Measurements from ENCODE around the gene HTRA1.

The HTRA1 gene

GRCh38 chr10:122550427-122550826 is 89.1 kb downstream of the HTRA1 start:
- DNase-seq (ENCODE audit: low read depth in 2 of 2, low spot score in 1 of 2), result no peak

DNA sequence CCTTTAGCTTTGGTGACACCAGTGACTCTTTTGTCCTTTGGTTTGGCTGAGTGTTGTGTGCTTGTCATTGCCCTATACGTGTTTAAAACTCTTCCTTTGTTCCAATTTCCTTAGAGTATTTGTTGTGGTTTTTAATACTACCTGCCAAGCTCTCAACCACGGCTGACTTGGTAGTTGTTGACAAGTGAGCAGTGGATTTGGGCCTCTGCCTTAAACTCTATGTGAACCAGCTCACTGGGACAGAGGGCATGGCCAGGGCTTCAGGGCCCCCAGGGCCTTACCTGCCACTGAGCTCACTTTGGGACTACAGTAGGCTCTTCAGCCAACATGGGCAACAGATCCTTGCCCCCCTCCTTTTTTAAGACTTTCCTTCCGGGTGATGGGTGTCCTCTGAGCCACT is 89.6 kb downstream of the HTRA1 start:
- DNase-seq (ENCODE audit: low read depth in 2 of 2, low spot score in 1 of 2), result no peak

GRCh38 chr10:122551450-122551849 is 90.1 kb downstream of the HTRA1 start:
- DNase-seq (ENCODE audit: low read depth in 2 of 2, low spot score in 1 of 2), result peak in 1 of 2 donors; percentile 19

DNA sequence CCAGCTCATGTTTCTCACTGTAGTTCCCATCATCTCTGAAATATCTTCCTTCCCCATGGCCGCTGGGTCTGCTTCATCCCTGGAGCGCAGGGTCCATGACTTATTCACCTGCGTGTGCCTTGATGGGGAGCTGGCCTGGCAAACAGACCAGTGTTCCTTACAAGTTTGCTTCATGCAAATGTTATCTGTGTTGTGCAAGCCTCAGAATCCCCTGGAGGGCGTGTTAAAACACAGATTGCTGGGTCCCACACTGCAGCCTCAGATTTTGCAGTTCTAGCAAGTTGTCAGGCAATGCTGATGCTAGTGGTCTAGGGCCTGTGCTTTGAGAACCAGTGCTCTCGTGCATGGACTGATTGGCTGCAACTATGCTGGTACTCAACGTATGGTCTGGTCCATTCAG is 92.0 kb downstream of the HTRA1 start:
- DNase-seq (ENCODE audit: low read depth in 2 of 2, low spot score in 1 of 2), result no peak

DNA sequence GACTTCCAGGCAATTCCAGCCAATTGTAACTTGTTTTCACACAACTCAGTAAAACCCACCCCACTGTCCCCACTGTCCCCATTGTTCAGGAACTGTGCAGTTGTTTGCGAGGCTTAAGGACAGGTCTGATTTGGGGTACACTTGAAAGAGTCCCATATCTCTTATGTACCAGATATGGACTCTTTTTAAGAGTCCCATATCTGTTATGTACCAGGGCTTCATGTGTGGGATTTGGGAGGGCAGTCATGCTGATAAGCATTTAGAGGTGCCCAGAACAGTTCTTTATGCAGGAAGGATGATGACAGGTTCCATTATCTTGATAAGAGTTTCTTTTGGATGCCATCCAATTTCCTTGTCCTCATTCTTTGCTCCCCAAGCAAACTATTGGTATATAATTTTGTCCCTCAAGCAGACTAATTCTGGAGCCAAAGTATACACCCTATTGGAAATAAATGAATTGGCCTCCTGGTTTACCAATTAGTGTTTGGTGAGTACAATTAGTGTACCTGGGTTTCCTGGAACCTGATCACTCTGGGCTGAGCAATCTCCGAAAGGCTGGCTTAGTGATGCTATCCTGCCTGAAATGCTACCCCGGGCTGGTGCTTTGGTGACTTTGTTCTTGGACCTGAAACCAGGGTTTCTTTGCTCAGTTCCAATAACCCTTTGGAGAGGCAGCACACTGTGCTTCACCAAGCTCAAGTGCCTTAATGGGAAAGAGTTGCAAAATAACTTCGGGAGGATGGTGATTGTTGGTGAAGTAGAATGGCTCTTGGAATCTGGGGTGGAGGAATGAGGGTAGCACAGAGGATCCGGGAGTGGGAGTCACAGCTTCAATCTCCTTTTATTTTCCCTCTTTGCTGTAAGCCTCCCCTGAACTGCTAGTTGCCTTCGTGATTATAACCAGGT is 93.0 kb downstream of the HTRA1 start:
- DNase-seq (ENCODE audit: low read depth in 2 of 2, low spot score in 1 of 2), result no peak

- no peak for DNase-seq (ENCODE audit: low read depth in 2 of 2, low spot score in 1 of 2)
Measured at GRCh38 chr10:122555442-122555841, 94.1 kb downstream of the HTRA1 start.

GRCh38 chr10:122557516-122557915 is 96.2 kb downstream of the HTRA1 start:
- no peak for DNase-seq (ENCODE audit: low read depth in 2 of 2, low spot score in 1 of 2)

GRCh38 chr10:122558452-122558851 is 97.1 kb downstream of the HTRA1 start:
- no peak for DNase-seq (ENCODE audit: low read depth in 2 of 2, low spot score in 1 of 2)

DNA sequence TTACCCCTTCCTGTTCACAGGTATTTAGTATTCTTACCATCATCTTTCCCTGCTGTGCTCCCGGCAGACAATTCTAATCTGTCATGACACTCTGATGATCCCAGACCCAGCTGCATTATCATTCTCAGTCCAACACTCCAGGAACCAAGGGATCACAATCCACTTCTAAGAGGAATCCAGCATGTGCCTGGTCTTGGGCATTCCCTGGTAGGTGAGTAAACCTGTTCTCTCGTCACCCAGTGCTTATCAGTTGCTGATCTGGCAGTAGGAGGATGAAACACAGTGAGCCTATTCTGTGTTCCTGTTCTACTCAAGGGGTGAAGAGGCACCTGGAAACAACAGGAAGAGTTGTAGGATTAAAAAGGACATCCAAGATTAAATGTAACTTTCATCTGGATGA is 97.9 kb downstream of the HTRA1 start:
- DNase-seq (ENCODE audit: low read depth in 2 of 2, low spot score in 1 of 2), result no peak

DNA sequence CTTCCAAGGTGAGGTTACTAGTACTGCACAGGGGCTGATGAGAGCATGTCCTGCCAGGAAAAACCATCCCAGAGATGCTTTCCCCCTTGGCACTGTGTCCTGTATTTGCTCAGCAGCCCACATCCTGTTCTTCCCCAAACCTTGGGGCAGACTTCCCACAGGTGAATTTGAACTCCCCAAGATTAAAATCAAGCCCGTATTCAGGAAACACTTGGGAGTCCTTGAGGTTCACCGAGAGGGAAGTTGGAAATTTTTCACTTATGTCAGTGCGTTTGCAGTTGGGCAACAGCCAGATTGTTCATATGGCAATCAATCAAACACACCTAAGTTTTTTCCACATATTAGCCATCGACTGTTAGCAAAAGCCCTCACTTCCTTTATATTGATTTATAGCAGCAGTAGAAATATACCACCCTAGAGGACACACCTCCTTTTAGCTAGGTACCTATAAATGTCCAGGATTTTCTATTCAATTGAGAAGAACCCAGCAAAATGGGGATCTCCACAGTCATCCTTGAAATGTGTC is 99.0 kb downstream of the HTRA1 start, which contains the start of gene DMBT1:
DMBT1 (plus strand) TSS at position 476 of the 526 bp plus-strand sequence; CDS start at position 493, 17 bp downstream.
- DNase-seq (ENCODE audit: low read depth in 2 of 2, low spot score in 1 of 2), result no peak

DNA sequence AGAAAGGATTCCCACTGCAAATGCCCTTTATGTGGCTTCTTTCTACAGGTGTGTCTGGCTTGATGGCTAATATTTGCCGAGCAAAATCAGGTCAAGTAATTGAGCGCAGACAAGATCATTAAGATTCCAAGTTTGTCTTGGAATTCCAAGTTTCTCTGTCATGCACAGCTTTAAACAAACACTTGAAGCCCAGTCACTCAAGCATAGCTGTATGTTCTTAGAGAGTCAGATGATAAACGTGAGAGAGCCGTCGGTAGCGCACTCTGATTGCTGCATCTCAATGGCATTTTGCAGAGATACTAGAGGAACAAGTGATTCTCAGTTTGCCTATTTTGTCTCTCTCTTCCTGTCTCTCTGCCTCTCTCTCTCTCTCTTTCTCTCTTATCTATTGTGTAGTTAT is 99.9 kb downstream of the HTRA1 start:
- no peak for DNase-seq (ENCODE audit: low read depth in 2 of 2, low spot score in 1 of 2)

DNA sequence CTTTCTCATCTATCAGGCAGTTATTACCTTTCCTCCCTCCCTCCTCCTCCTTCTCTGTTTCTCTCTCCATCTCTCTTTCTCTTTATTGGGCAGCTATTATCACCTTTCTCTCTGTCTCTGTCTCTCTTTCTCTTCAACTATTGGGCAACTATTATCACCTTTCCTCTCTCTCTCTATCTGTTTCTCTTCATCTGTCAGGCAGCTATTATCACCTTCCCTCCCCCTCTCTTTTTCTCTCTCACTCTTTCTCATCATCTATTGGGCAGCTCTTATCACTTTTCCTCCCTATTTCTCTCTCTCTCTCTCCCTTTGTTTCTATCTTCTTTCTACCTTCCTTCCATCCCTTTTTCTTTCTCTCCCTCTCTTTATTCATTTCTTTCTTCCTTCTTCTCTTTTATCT is 100.4 kb downstream of the HTRA1 start:
- no peak for DNase-seq (ENCODE audit: low read depth in 2 of 2, low spot score in 1 of 2)

Data from stimulated activated CD8-positive, alpha-beta memory T cell treated with anti-CD3 and anti-CD28 coated beads, Interleukin-4, amount 100 ng/mL, for 1 hour (primary cell).